Ovary (tissue), 3 donors: Measurements from ENCODE around the gene PPP6C.
"Not testable (repeated sequence)": the region's sequence is repeated elsewhere in the genome, so short reads cannot be mapped to it uniquely, and the experiment has no call there.

Source experiments
- POLR2A ChIP-seq: fragments of 450-650 bp; IDR thresholded peaks from one replicate; pipeline ENCODE4 v1.6.1; 2017; ENCODE audit warnings: antibody characterized with exemption, mild to moderate bottlenecking, moderate library complexity
- TF ChIP-seq, protein P1 (sequence below), 3 donors: fragments of 450-650 bp in 2 of 3; fragments of 200-600 bp in 1 of 3; IDR thresholded peaks; one replicate each; pipeline versions ENCODE4 v1.5.1 to v1.8.0; 2016 to 2022; ENCODE audit warnings: antibody characterized with exemption in 3 of 3, mild to moderate bottlenecking in 1 of 3
- donor health status: DM: no; HTN: no; CAD: no.

GRCh38 chr9:125162891-125163290 is 26.7 kb downstream of the PPP6C start:
- not testable (repeated sequence) for TF ChIP-seq POLR2A
- TF ChIP-seq, protein P1, sequence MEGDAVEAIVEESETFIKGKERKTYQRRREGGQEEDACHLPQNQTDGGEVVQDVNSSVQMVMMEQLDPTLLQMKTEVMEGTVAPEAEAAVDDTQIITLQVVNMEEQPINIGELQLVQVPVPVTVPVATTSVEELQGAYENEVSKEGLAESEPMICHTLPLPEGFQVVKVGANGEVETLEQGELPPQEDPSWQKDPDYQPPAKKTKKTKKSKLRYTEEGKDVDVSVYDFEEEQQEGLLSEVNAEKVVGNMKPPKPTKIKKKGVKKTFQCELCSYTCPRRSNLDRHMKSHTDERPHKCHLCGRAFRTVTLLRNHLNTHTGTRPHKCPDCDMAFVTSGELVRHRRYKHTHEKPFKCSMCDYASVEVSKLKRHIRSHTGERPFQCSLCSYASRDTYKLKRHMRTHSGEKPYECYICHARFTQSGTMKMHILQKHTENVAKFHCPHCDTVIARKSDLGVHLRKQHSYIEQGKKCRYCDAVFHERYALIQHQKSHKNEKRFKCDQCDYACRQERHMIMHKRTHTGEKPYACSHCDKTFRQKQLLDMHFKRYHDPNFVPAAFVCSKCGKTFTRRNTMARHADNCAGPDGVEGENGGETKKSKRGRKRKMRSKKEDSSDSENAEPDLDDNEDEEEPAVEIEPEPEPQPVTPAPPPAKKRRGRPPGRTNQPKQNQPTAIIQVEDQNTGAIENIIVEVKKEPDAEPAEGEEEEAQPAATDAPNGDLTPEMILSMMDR (IDR thresholded peaks at IDR 0.05) = not testable (repeated sequence)
